Stimulated activated naive CD8-positive, alpha-beta T cell treated with anti-CD3 and anti-CD28 coated beads, Interleukin-15, Interleukin-2, amounts not matched to agents 100 U/mL and 50 U/mL, for 24 hours (primary cell): Measurements from ENCODE around the gene CFAP65.

ENCODE experiments used
- ATAC-seq: fragments of 150-1000 bp; cut with Tn5 transposase; one replicate; pipeline ENCODE4 v1.10.0; 2021
- DNase-seq: peaks from one replicate; pipeline ENCODE4 v3.0.0; 2021

Gene CFAP65

DNA sequence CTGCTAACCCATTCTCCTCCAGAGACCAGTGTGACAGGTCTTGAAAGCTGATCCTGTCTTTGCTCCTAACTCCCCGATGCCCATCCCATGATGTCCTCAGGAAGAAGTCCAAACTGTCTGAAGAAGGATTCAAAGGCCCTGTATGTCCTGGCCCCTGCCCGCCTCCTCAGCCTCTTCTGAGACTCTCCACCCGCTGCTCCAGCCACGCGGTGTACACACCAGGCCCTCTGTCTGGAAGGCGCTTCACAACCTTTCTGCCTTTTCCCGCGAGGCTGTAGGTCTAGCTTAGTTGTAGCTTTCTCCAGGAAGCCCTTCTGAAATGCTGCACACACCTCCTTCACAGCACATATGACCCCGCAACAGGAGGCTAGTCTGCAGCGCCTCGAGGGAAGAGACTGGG, 24.6 kb downstream of the CFAP65 start:
- DNase-seq: no peak
- ATAC-seq: no peak

DNA sequence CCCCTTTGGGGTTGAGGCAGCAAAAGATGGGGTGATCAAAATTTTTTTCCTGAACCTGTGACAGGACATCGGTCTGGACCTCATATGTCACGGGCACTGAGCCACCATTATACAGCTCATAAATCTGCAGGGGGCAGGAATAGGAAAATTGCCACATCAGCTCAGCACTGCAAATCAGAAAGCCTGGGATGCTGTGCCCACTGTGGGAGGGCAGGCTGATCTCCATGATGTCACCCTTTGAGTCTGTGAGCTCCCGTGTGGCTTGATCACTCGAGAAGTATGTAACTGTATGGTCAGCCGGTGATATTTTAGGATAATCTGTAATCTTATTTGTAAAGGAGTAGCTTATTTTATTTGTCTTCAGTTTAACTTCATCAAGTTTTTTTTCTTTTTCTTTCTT, 30.4 kb downstream of the CFAP65 start:
- DNase-seq (no peak), ATAC-seq (no peak)

GRCh38 chr2:219010162-219010756, 31.1 kb downstream of the CFAP65 start:
- peak; percentile 24 for DNase-seq
- ATAC-seq: peak; percentile 66

DNA sequence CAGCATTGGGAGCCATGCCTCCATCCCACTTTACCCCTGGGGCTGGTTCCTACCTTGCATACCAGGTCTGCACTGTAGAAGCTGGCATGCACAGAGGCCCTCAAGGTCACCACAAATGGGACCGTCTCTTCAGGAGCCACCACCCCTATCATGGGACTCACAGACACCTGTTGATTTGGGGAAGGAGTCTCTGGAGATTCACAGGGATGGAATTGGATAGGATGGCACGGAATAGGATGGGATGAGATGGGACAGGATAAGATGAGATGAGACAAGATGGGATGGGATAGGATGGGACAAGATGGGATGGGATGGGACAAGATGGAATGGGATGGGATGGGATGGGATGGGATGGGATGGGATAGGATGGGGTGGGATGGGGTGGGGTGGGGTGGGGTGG, 32.0 kb downstream of the CFAP65 start:
- ATAC-seq: no peak

DNA sequence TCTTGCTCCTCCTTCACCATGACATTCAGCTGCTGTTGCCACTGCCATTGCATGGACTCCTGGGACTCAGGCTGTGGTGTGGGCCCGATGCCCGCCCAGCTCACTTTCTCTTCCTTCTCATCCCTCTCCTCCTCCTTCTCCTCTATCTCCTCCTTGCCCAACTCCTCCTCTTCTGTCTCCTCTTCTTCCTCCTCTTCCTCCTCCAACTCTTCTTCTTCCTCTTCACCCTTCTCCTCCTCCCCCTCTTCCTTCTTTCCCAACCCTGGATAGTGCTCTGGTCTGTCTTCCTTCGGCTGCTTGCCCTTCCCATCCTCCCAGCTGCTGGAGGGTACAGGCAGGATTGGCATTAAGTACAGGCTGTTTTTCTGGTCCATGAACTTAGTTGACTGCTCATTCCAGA, 37.3 kb downstream of the CFAP65 start:
- DNase-seq: no peak
- no peak for ATAC-seq

More for the DNA sequence above, 32.0 kb downstream of the CFAP65 start:
- no peak for DNase-seq

- DNase-seq (no peak), ATAC-seq (no peak)
Observed at GRCh38 chr2:219003267-219003634, 38.1 kb downstream of the CFAP65 start.

GRCh38 chr2:219002395-219003266, 38.7 kb downstream of the CFAP65 start:
- ATAC-seq (peak; percentile 20), DNase-seq (peak; percentile 69)

GRCh38 chr2:219001577-219002394, 39.5 kb downstream of the CFAP65 start:
- DNase-seq: peak; percentile 61
- peak; percentile 62 for ATAC-seq

- ATAC-seq: no peak
- DNase-seq: no peak
Observed at GRCh38 chr2:219001100-219001576, 40.2 kb downstream of the CFAP65 start.

DNA sequence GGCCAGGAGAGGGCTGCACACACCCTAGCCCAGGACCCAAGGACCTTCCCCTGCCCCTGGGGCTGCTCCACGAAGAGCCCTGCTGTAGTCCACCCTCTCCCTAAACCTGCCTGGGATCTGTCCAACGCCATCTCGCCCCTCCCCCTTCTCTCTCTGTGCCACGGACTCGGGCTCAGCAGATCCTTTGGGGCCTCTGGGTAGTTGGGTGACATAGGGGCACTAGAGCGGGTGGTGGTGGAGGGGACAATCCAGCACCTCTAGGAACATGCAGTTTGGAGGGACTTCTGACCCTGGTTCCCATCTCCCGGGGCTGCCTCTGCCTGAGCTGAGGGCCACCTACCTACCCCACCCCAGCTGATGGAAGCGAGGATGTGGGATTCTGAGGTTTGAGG, 40.8 kb downstream of the CFAP65 start:
- ATAC-seq (no peak), DNase-seq (no peak)

- no peak for DNase-seq
- no peak for ATAC-seq
Observed at GRCh38 chr2:218999881-219000568, 41.3 kb downstream of the CFAP65 start.

- DNase-seq (no peak), ATAC-seq (no peak)
Observed at GRCh38 chr2:218999021-218999880, 42.1 kb downstream of the CFAP65 start.

GRCh38 chr2:218998414-218999002, 42.8 kb downstream of the CFAP65 start:
- DNase-seq: no peak
- ATAC-seq: no peak

- ATAC-seq (no peak), DNase-seq (no peak)
Observed at GRCh38 chr2:218997731-218998130, 43.6 kb downstream of the CFAP65 start.

GRCh38 chr2:218996937-218997336, 44.4 kb downstream of the CFAP65 start:
- ATAC-seq: no peak

DNA sequence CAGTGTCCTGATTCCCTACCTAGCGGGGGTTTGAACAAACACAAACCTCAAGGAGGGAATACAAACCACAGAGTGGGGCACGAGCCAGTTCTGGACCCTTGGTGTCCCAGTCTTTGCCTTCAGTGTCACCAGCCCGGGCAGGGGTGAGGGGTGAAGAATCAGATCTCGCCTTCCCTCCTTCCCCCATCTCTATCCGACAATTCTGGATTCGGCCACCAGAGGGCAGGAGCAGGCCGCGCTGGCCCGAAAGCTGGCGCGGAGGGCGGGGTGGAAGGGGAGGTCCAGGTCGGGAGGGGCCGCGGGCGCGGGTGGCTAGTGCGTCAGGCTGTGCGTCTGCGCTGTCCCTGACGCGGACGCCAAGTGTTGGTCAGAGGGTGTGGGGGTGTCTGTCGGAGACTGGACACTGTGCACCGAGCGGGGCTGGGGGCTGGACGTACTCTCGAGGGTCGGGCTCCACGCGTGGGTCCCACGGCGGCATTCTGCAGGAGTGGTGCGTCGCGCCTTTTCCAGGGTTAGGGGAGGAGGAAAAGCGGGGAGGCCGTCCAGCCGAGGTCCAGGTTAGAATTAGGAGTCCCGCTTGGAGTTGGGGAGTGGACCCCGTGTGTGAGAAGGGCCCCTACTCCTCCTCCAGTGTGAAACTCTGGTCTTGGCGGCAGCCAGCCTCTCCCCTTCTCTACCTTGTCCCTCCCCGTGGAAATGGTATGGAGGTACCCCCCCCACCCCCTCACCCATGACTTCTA, 45.2 kb downstream of the CFAP65 start:
- ATAC-seq (peak; percentile 67), DNase-seq (peak; percentile 93)

More at GRCh38 chr2:218996937-218997336, 44.4 kb downstream of the CFAP65 start:
- no peak for DNase-seq

DNA sequence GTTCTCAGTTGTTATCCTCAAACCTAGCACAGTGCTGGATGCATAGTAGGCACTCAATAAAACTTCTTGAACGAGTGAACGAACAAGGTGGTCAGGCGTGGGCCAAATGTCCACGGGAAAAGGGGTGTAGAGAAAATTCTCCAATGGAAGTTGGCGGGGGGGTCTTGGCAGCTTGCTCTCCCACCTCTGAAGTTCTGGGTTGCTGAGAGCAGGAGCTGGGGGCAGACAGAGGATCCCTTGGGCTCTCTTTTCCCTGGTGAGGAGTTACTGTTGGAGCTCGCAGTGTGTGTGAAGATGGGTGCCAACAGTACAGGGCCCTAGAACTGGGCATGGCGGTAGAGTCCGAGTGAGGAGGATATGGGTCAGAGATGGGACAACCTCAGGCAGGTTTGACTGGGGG, 45.8 kb downstream of the CFAP65 start:
- DNase-seq (no peak), ATAC-seq (no peak)

GRCh38 chr2:218993345-218994315, 47.7 kb downstream of the CFAP65 start, which contains the start of gene CRYBA2:
Gene CRYBA2, minus strand, starts transcription at chr2:218993422. Its CDS starts 246 bp downstream, at chr2:218993176.
- DNase-seq (no peak), ATAC-seq (no peak)
